K562 (cell line): Measurements from ENCODE around the gene NGDN. TPM values are rescaled to one million over a fixed set of nuclear protein-coding genes. Genes with fewer than 3 reads are reported as not detected.

Experiments
- ATAC-seq: fragments of 200-7000 bp; cut with Tn5 transposase; 3 replicates; pipeline ENCODE4 v1.9.1; 2020; ENCODE audit warnings: moderate library complexity
- BruUV-seq: library from RNA; stranded (reverse); fragments of 400-500 nt; replicated peaks from 2 replicates; lab custom pipeline; 2021; lab: Mats Ljungman, UMichigan
- CTCF ChIA-PET: fragments of 300-600 bp; formaldehyde crosslinking; extraction: SDS; loops from one replicate; lab custom pipeline; 2021; ENCODE audit warnings: low intra/inter-chr PET ratio; lab: Yijun Ruan, JAX
- POLR2A ChIA-PET: fragments of 300-600, 350-650 bp; sonication (Branson Sonifier 250); formaldehyde crosslinking; extraction: SDS; loops from one replicate; lab custom pipeline; 2021; ENCODE audit warnings: antibody characterized with exemption, inconsistent platforms; lab: Yijun Ruan, JAX
- DNase-seq, 4 experiments: peaks; one replicate each; pipeline versions ENCODE4 v3.0.0 to v3.0.0-alpha.2; 2011 to 2018; ENCODE audit warnings: low spot score in 3 of 4, mixed read lengths in 3 of 4; ENCODE audit errors: extremely low read depth in 1 of 4
- FAIRE-seq: peaks from 2 replicates; lab custom pipeline; 2011; peaks lifted over from hg19 to GRCh38; lab: Jason Lieb, UNC
- H2AFZ ChIP-seq: 2 replicates; pipeline ENCODE4 v1.6.0; 2011; ENCODE audit warnings: low read depth, low read length, control low read depth, inconsistent platforms
- H3K27ac ChIP-seq: fragments of 200-600 bp; 3 replicates; pipeline ENCODE4 v1.8.0; 2011; ENCODE audit warnings: low read depth, mild to moderate bottlenecking, control low read depth, inconsistent platforms, low read length, moderate library complexity, mixed read lengths; ENCODE audit errors: extremely low read depth
- H3K27me3 ChIP-seq, 2 experiments: fragments of 300-600 bp in 1 of 2; 2 replicates in 1 of 2; 3 replicates in 1 of 2; pipeline versions ENCODE4 v1.6.0 to v1.8.0; 2011; ENCODE audit warnings: inconsistent platforms in 2 of 2, low read length in 2 of 2, mild to moderate bottlenecking in 1 of 2, mixed read lengths in 1 of 2, moderate library complexity in 1 of 2; ENCODE audit not compliant: control insufficient read depth in 2 of 2, insufficient read depth in 2 of 2
- H3K36me3 ChIP-seq: fragments of 300-600 bp; 3 replicates; pipeline ENCODE4 v1.8.0; 2011; ENCODE audit warnings: mild to moderate bottlenecking, low read length, inconsistent platforms; ENCODE audit not compliant: control insufficient read depth, insufficient read depth
- H3K4me1 ChIP-seq, 2 experiments: fragments of 200-600 bp in 1 of 2; replicated peaks in 1 of 2; 2 replicates in 1 of 2; 3 replicates in 1 of 2; pipeline versions ENCODE4 v1.5.1 to v1.8.0; 2011; ENCODE audit warnings: inconsistent platforms in 2 of 2, low read length in 2 of 2, mild to moderate bottlenecking in 1 of 2, mixed read lengths in 1 of 2, moderate library complexity in 1 of 2; ENCODE audit not compliant: control insufficient read depth in 2 of 2, insufficient read depth in 2 of 2
- H3K4me2 ChIP-seq: 2 replicates; pipeline ENCODE4 v1.6.1; 2011; ENCODE audit warnings: low read length, control low read depth, inconsistent platforms, mixed read lengths; ENCODE audit not compliant: insufficient read depth
- H3K4me3 ChIP-seq: fragments of 200-600 bp; sonication (generic), shearing (Covaris generic); 2 replicates; pipeline ENCODE4 v1.5.1; 2016; ENCODE audit warnings: control low read depth, inconsistent platforms
- H3K79me2 ChIP-seq: fragments of 200-600 bp; 3 replicates; pipeline ENCODE4 v1.8.0; 2011; ENCODE audit warnings: low read length, inconsistent platforms; ENCODE audit not compliant: control insufficient read depth, insufficient read depth
- H3K9ac ChIP-seq, 2 experiments: 2 replicates each; pipeline versions ENCODE4 v1.6.0 to v1.6.1; 2011; ENCODE audit warnings: low read depth in 2 of 2, low read length in 2 of 2, control low read depth in 1 of 2, inconsistent platforms in 1 of 2, mild to moderate bottlenecking in 1 of 2, mixed read lengths in 1 of 2; ENCODE audit not compliant: insufficient read depth in 1 of 2
- H3K9me1 ChIP-seq: one replicate; pipeline ENCODE4 v1.6.0; 2011; ENCODE audit warnings: inconsistent platforms, mild to moderate bottlenecking, low read length, moderate library complexity; ENCODE audit not compliant: control insufficient read depth, insufficient read depth
- H3K9me3 ChIP-seq: replicated peaks from 2 replicates; pipeline ENCODE4 v1.5.1; 2011; ENCODE audit warnings: low read depth, low read length, inconsistent platforms; ENCODE audit not compliant: control insufficient read depth, insufficient read depth
- H4K20me1 ChIP-seq: replicated peaks from 2 replicates; pipeline ENCODE4 v1.6.1; 2011; ENCODE audit warnings: low read length, inconsistent platforms, mixed read lengths; ENCODE audit not compliant: control insufficient read depth, insufficient read depth
- CHAMP1 ChIP-seq: fragments of 450-650 bp; IDR thresholded peaks from 2 replicates; pipeline ENCODE4 v1.6.1; 2016; ENCODE audit warnings: mild to moderate bottlenecking
- E2F6 ChIP-seq, 2 experiments: IDR thresholded peaks; 2 replicates each; pipeline ENCODE4 v1.6.1; 2011; ENCODE audit warnings: borderline replicate concordance in 1 of 2, control low read depth in 1 of 2, low read depth in 1 of 2, low read length in 1 of 2, mild to moderate bottlenecking in 1 of 2, mixed read lengths in 1 of 2, moderate library complexity in 1 of 2; ENCODE audit not compliant: insufficient read depth in 1 of 2, insufficient read length in 1 of 2, poor library complexity in 1 of 2, severe bottlenecking in 1 of 2; ENCODE audit errors: extremely low read depth in 1 of 2
- HMGXB4 ChIP-seq: sonication (generic); formaldehyde crosslinking; IDR thresholded peaks from 2 replicates; pipeline ENCODE4 v1.8.1; 2023; ENCODE audit warnings: mild to moderate bottlenecking, missing genetic modification reagents
- NCOA2 ChIP-seq, 2 experiments: fragments of 450-650 bp; IDR thresholded peaks; 2 replicates each; pipeline ENCODE4 v1.6.1; 2018; ENCODE audit warnings: mild to moderate bottlenecking in 2 of 2, moderate library complexity in 1 of 2; ENCODE audit not compliant: partially characterized antibody in 2 of 2
- SMAD3 ChIP-seq: fragments of 450-650 bp; formaldehyde crosslinking; conservative IDR thresholded peaks from 2 replicates; pipeline ENCODE4 v1.4.0; 2020; ENCODE audit warnings: mild to moderate bottlenecking
- SNRNP70 ChIP-seq: fragments of 200-400 bp; formaldehyde crosslinking; optimal IDR thresholded peaks from 2 replicates; pipeline ENCODE3; 2017; ENCODE audit warnings: low read depth, low read length
- WHSC1 ChIP-seq: IDR thresholded peaks from one replicate; pipeline ENCODE4 v1.6.1; 2012; ENCODE audit warnings: low read length, control low read depth, inconsistent platforms
- XRCC5 ChIP-seq: fragments of 200-400 bp; formaldehyde crosslinking; IDR thresholded peaks from 2 replicates; pipeline ENCODE4 v1.6.1; 2017; ENCODE audit warnings: low read depth, mild to moderate bottlenecking, low read length
- ZFP1 ChIP-seq: fragments of 450-650 bp; formaldehyde crosslinking; IDR thresholded peaks from 2 replicates; pipeline ENCODE4 v1.4.0; 2020; ENCODE audit warnings: mild to moderate bottlenecking, mixed read lengths
- ZNF146 ChIP-seq: IDR thresholded peaks from one replicate; pipeline ENCODE4 v1.6.1; 2018; ENCODE audit warnings: missing compliant biosample characterization; ENCODE audit not compliant: unreplicated experiment
- WGBS: fragments of 100-300 bp; shearing (Covaris generic); methylation state at CpG from one replicate; pipeline ENCODE4 v1.1.6; 2016; ENCODE audit warnings: low coverage, mixed read lengths; ENCODE audit not compliant: insufficient coverage; ENCODE audit errors: missing lambda C conversion rate; 5-methylcytosine and 5-hydroxymethylcytosine counted together
- in situ Hi-C: fragments of 300-500 bp; cut with MboI; formaldehyde crosslinking; loops from 4 replicates; pipeline ENCODE4 v1.15.0; 2018; ENCODE audit warnings: inconsistent platforms, mixed read lengths
- intact Hi-C: fragments of 100-400 bp; cut with micrococcal nuclease; formaldehyde crosslinking; loops from 2 replicates; pipeline ENCODE4 v1.14.2; 2022
- polyA plus RNA-seq, 8 experiments: library from polyadenylated mRNA; depleted of rRNA in 4 of 8; stranded (reverse) in 5 of 8; unstranded in 3 of 8; fragments of >200 nt; fragmentation: Nextera tagmentation in 2 of 8; fragmentation: Illumina TruSeq in 1 of 8; extraction: Ambion mirVana in 2 of 8; extraction: Trizol in 1 of 8; gene quantifications; 2 replicates each; pipeline versions ENCODE4 v1.2.1 to v1.2.3, GENCODE V29; 2011 to 2014; ENCODE audit warnings: inconsistent platforms in 1 of 8, missing spikeins in 1 of 8
- total RNA-seq, 7 experiments: library from RNA; depleted of rRNA in 6 of 7; stranded (reverse); fragments of >200 nt in 6 of 7; fragmentation: Illumina TruSeq in 2 of 7; extraction: Trizol in 2 of 7; gene quantifications; 2 replicates each; pipeline versions ENCODE4 v1.2.1 to v1.2.3, GENCODE V29; 2011 to 2021; ENCODE audit warnings: low replicate concordance in 1 of 7

The NGDN gene
- total and polyA plus RNA-seq, 9 of the 15 experiments (the other 6 are each of a cell fraction or from before 2014, with no cell fraction given) = 42.9 to 195 (median 74.9) TPM

GRCh38 chr14:23513818-23514643 is 44.5 kb downstream of the NGDN start (continued):
- no peak for TF ChIP-seq HMGXB4
- no peak for TF ChIP-seq ZFP1

- ChIA-PET POLR2A (interaction anchor here (0.7 kb wide), 1 partner anchor 18 kb away, joined by 3 read pairs; no protein-coding TSS in a partner anchor), CTCF (no interaction called here)
- BruUV-seq = no TSS peak
- Histone ChIP-seq H4K20me1 (no peaks in the 10 kb centered on the region), H3K36me3 (no peaks in the 10 kb centered on the region), H3K9ac (no peak overlapping the region; a peak in 1 of 4 replicates), H3K9me1 (no peaks in the 10 kb centered on the region), H3K27ac (no peak overlapping the region), H3K4me2 (no peak overlapping the region), H3K79me2 (no peaks in the 10 kb centered on the region), H2AFZ (no peak overlapping the region), H3K4me1 (no peaks in the 10 kb centered on the region; a peak in 1 of 5 replicates), H3K9me3 (no peaks in the 10 kb centered on the region), H3K27me3 (peaks cover 0 to 5% of the 10 kb centered on the region in 2 experiments; a peak in 1 of 5 replicates), H3K4me3 (no peak overlapping the region)
- ATAC-seq (no peak), FAIRE-seq (no peak), DNase-seq (no peak)
- intact Hi-C loops = no loop called here
- in situ Hi-C loops = no loop called here
- 2% methylated on average over 3 of the region's 3 CpGs for WGBS
- no peak for TF ChIP-seq SNRNP70
- no peak for TF ChIP-seq E2F6 (IDR thresholded peaks at IDR 0.05; ENCODE audit: borderline replicate concordance in 1 of 2, extremely low read depth in 1 of 2, insufficient read depth in 1 of 2, insufficient read length in 1 of 2, low read depth in 1 of 2, low read length in 1 of 2, poor library complexity in 1 of 2, severe bottlenecking in 1 of 2)
- no peak for TF ChIP-seq NCOA2 (IDR thresholded peaks at IDR 0.05; ENCODE audit: partially characterized antibody in 2 of 2)
- no peak for TF ChIP-seq SMAD3 (CRISPR knock-in tag)
- TF ChIP-seq CHAMP1 = no peak
- TF ChIP-seq XRCC5 = no peak
- no peak for TF ChIP-seq WHSC1
- no peak for TF ChIP-seq ZNF146
Observed at GRCh38 chr14:23514644-23514957, 45.1 kb downstream of the NGDN start.
